ENCODE data around the gene BIK.

BIK gene

DNA sequence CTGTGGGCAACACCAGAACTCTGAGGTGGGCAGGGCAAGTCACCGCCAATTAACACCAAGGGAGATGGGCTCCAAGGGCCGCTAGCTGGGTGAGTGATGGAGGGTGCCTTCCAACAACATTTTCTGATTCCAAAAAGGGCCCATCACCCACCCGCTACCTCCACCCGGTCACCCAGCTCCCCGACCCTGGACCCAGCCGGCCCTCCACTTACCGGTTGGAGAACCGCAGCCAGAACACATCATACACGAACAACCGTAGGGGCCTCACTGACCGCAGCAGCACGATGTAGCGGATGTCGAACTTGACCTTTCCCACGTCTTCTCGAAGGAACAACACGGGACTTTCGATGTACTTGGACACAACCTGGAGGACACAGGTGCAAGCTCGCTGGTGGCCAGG lies 61.6 kb downstream of the BIK start:
- Histone ChIP-seq H3K36me3 (ENCODE audit: control insufficient read depth, insufficient read depth, low read length) (peaks cover 95% of the 10 kb centered on the region), H3K27me3 (ENCODE audit: control insufficient read depth, insufficient read depth, low read length) (no peaks in the 10 kb centered on the region), H3K4me3 (ENCODE audit: low read depth, low read length) (no peak overlapping the region), H3K9ac (ENCODE audit: low read depth, low read length) (no peak overlapping the region), H3K9me3 (ENCODE audit: control insufficient read depth, insufficient read depth, low read length) (no peaks in the 10 kb centered on the region), H3K4me1 (ENCODE audit: control insufficient read depth, insufficient read depth, low read length) (no peaks in the 10 kb centered on the region), H3K27ac (ENCODE audit: low read depth, low read length) (no peak overlapping the region)

DNA sequence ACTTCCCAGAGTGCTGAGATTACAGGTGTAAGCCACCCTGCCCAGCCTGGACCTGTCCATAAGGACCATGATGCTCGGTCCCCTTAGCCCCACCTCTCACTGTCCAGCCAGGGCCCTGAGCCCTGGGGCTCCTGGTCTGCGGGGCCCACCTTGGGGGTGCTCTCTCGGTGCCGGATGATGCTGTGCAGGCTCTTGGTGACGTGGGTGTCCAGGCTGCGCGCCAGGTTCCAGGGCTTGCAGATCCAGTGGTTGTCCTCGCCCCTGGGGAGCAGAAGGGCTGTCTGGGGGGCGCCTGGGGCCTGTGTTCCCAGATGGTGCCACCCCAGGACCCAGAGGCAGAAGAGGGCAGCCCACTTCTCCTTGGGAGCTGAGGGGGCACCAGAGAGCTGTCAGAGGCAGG lies 63.0 kb downstream of the BIK start:
- no peak overlapping the region for H3K4me3 ChIP-seq (ENCODE audit: low read depth, low read length)
- H3K9ac ChIP-seq (ENCODE audit: low read depth, low read length) = no peak overlapping the region
- no peak overlapping the region for H3K27ac ChIP-seq (ENCODE audit: low read depth, low read length)
- no peaks in the 10 kb centered on the region for H3K4me1 ChIP-seq (ENCODE audit: control insufficient read depth, insufficient read depth, low read length)
- H3K9me3 ChIP-seq (ENCODE audit: control insufficient read depth, insufficient read depth, low read length) = no peaks in the 10 kb centered on the region
- peaks cover 91% of the 10 kb centered on the region for H3K36me3 ChIP-seq (ENCODE audit: control insufficient read depth, insufficient read depth, low read length)
- no peaks in the 10 kb centered on the region for H3K27me3 ChIP-seq (ENCODE audit: control insufficient read depth, insufficient read depth, low read length)

DNA sequence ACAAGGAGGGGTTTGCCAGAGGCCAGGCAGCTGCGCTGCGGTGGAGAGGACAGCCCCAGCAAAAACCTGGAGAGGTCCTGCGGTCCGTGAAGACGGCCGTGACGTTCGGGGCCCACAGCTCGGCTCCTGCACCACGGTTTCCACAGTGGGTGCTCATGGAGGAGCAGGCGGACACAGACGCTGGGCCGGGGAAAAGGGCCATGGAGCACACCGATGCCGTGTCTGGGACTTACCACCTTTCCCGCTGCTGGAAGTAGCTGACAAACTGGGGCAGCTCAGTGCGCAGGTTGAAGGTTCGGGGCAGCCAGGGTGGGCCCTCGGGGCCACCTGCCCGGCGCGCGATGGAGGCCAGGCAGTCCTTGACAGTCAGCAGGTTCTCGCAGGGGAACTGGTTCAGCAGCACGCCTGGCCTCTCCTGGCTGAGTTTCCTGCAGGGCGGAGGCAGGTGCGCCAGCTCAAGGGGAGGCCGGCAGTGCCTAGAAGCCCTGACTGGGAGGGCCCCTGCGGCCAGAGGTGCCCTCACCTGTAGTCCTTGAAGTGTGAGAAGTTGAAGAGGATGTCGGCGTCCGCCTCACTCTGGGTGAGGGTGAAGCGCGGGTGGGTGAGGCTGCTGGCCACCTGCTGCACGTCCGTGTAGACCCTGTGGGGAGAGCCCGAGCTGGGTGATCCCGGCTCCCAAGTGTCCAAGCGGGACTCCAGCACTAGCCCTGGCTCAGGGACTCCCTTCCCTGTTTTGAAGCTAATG lies 63.6 kb downstream of the BIK start:
- Histone ChIP-seq H3K9me3 (ENCODE audit: control insufficient read depth, insufficient read depth, low read length) (no peaks in the 10 kb centered on the region), H3K27me3 (ENCODE audit: control insufficient read depth, insufficient read depth, low read length) (no peaks in the 10 kb centered on the region), H3K36me3 (ENCODE audit: control insufficient read depth, insufficient read depth, low read length) (peaks cover 91% of the 10 kb centered on the region), H3K27ac (ENCODE audit: low read depth, low read length) (no peak overlapping the region), H3K9ac (ENCODE audit: low read depth, low read length) (no peak overlapping the region), H3K4me1 (ENCODE audit: control insufficient read depth, insufficient read depth, low read length) (no peaks in the 10 kb centered on the region), H3K4me3 (ENCODE audit: low read depth, low read length) (no peak overlapping the region)

DNA sequence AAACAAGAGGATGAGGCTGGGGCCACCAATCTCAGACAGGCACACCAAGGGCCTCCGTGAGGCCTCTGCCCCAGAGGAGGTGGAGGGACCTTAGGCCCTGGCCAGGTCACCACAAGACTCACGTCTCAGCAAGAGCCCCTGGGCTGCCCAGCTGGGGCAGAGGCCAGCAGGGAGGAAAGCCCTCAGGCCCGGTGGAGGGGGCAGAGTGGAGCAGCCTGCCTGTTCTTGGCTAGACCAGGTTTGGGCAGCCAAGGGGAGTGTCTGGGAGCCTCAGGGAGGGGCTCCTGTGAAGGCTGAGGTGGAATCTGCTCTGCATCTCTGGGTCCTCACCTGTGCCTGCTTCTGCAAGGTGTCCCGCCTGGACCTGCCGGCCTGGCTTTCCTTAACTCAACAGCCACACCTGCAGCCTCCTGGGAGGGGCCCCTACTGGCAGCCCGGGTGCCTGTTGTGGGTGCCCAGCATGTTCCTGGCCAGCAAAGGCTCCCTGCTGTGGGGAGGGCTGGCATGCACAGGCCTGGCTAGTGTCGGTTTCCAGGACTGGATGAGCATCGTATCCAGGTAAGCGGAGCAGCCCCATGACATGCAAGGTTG lies 64.5 kb downstream of the BIK start:
- Histone ChIP-seq H3K4me3 (ENCODE audit: low read depth, low read length) (no peak overlapping the region), H3K4me1 (ENCODE audit: control insufficient read depth, insufficient read depth, low read length) (no peaks in the 10 kb centered on the region), H3K9ac (ENCODE audit: low read depth, low read length) (no peak overlapping the region), H3K27me3 (ENCODE audit: control insufficient read depth, insufficient read depth, low read length) (no peaks in the 10 kb centered on the region), H3K27ac (ENCODE audit: low read depth, low read length) (no peak overlapping the region), H3K9me3 (ENCODE audit: control insufficient read depth, insufficient read depth, low read length) (no peaks in the 10 kb centered on the region), H3K36me3 (ENCODE audit: control insufficient read depth, insufficient read depth, low read length) (peaks cover 91% of the 10 kb centered on the region)

DNA sequence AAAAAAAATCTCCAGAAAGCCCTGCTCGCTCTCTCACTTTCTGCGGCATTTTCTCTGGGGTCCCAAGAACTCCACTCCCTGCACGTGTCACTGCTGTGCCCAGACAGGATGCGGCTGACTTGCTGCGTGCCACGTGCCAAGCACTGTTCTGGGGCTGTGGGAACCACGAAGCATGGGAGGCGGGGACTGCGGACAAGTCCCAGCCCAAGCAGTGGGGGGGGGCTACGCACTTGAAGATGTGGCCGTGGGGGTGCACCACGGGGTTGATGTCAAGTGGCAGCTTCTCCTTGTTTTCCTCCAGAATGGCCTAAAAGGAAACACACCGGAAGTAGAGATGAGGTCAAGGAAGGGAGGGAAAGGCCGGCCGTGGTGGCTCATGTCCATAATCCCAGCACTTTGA lies 65.5 kb downstream of the BIK start:
- peaks cover 92% of the 10 kb centered on the region for H3K36me3 ChIP-seq (ENCODE audit: control insufficient read depth, insufficient read depth, low read length)
- no peak overlapping the region for H3K4me3 ChIP-seq (ENCODE audit: low read depth, low read length)
- H3K27me3 ChIP-seq (ENCODE audit: control insufficient read depth, insufficient read depth, low read length) = no peaks in the 10 kb centered on the region
- no peaks in the 10 kb centered on the region for H3K4me1 ChIP-seq (ENCODE audit: control insufficient read depth, insufficient read depth, low read length)
- no peak overlapping the region for H3K9ac ChIP-seq (ENCODE audit: low read depth, low read length)
- no peaks in the 10 kb centered on the region for H3K9me3 ChIP-seq (ENCODE audit: control insufficient read depth, insufficient read depth, low read length)
- H3K27ac ChIP-seq (ENCODE audit: low read depth, low read length) = no peak overlapping the region

DNA sequence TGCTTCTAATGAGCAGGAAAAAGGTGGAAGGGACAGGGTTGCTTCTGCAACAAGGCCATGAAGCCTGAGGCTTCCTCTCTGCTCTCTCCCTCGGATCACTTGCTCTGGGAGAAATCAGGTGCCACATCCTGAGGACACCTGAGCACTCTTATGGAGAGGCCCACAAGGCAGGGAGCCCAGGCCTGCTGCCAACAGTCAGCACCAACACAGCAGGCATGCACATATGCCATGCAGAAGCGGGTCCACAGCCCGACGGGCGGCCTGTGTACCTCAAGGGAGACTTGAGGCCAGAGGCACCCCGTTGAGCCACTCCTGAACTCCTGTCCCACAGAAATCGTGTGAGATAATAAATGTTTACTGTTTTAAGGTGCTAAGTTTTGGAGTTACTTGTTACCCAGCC lies 66.9 kb downstream of the BIK start:
- no peak overlapping the region for H3K4me3 ChIP-seq (ENCODE audit: low read depth, low read length)
- H3K4me1 ChIP-seq (ENCODE audit: control insufficient read depth, insufficient read depth, low read length) = no peaks in the 10 kb centered on the region
- no peaks in the 10 kb centered on the region for H3K27me3 ChIP-seq (ENCODE audit: control insufficient read depth, insufficient read depth, low read length)
- no peaks in the 10 kb centered on the region for H3K9me3 ChIP-seq (ENCODE audit: control insufficient read depth, insufficient read depth, low read length)
- no peak overlapping the region for H3K9ac ChIP-seq (ENCODE audit: low read depth, low read length)
- no peak overlapping the region for H3K27ac ChIP-seq (ENCODE audit: low read depth, low read length)
- H3K36me3 ChIP-seq (ENCODE audit: control insufficient read depth, insufficient read depth, low read length) = peaks cover 92% of the 10 kb centered on the region

Measured in HUES48 (cell line).